Ascending aorta (tissue), 2 donors: ENCODE measurements around the gene CLINT1. TPM values are rescaled to one million over a fixed set of nuclear protein-coding genes. Genes with fewer than 3 reads are reported as not detected.

Source experiments
- DNase-seq, 2 donors: peaks; one replicate each; pipeline ENCODE4 v3.0.0-alpha.2; 2019; ENCODE audit warnings: low spot score in 2 of 2
- H3K27ac ChIP-seq, 2 donors: fragments of 200-600 bp; sonication (generic); one replicate each; pipeline ENCODE4 v1.5.1; 2016 to 2017; ENCODE audit warnings: mild to moderate bottlenecking in 1 of 2
- H3K27me3 ChIP-seq: fragments of 200-600 bp; sonication (generic); one replicate; pipeline ENCODE4 v1.5.1; 2017
- H3K36me3 ChIP-seq, 2 donors: fragments of 200-600 bp; sonication (generic); one replicate each; pipeline ENCODE4 v1.5.1; 2016
- H3K4me1 ChIP-seq, 2 donors: fragments of 200-600 bp; sonication (generic); one replicate each; pipeline ENCODE4 v1.5.1; 2016 to 2017; ENCODE audit warnings: mild to moderate bottlenecking in 1 of 2
- H3K4me3 ChIP-seq, 2 donors: fragments of 200-600 bp; sonication (generic); one replicate each; pipeline ENCODE4 v1.5.1; 2016 to 2017; ENCODE audit warnings: mild to moderate bottlenecking in 1 of 2
- H3K9me3 ChIP-seq, 2 donors: fragments of 200-600 bp; sonication (generic); one replicate each; pipeline ENCODE4 v1.5.1; 2016
- CTCF ChIP-seq, 3 experiments: fragments of 200-600 bp in 2 of 3; fragments of 450-650 bp in 1 of 3; sonication (generic) in 2 of 3; IDR thresholded peaks; one replicate each; pipeline ENCODE4 v1.5.1; 2016 to 2019; ENCODE audit warnings: antibody characterized with exemption in 3 of 3, mild to moderate bottlenecking in 1 of 3, moderate library complexity in 1 of 3
- intact Hi-C: fragments of 100-400 bp; cut with DNase I; formaldehyde crosslinking; loops from one replicate; pipeline ENCODE4 v1.15.1; 2023
- total RNA-seq: library from RNA; depleted of rRNA; stranded (reverse); fragments of >200 nt; gene quantifications from one replicate; pipeline ENCODE4 v1.1.0, GENCODE V29; 2016

Gene CLINT1
- total RNA-seq, 1 donor from 2014 or later: 16.4 TPM

- intact Hi-C loops: no loop called here
These were observed 8.9 kb upstream of the CLINT1 start for GRCh38 chr5:157867751-157868387.

GRCh38 chr5:157866536-157866935 lies 7.6 kb upstream of the CLINT1 start:
- Histone ChIP-seq H3K9me3 (no peaks in the 10 kb centered on the region), H3K36me3 (no peaks in the 10 kb centered on the region), H3K27me3 (no peaks in the 10 kb centered on the region), H3K4me3 (no peak overlapping the region), H3K27ac (no peak overlapping the region), H3K4me1 (no peaks in the 10 kb centered on the region)
- intact Hi-C loops: no loop called here
- TF ChIP-seq CTCF (IDR thresholded peaks at IDR 0.05): no peak
- no peak for DNase-seq

More at GRCh38 chr5:157867751-157868387, 8.9 kb upstream of the CLINT1 start:
- TF ChIP-seq CTCF (IDR thresholded peaks at IDR 0.05): no peak
- no peak overlapping the region for H3K27ac ChIP-seq
- no peaks in the 10 kb centered on the region for H3K9me3 ChIP-seq
- no peak overlapping the region for H3K4me3 ChIP-seq
- H3K27me3 ChIP-seq: no peaks in the 10 kb centered on the region
- no peaks in the 10 kb centered on the region for H3K4me1 ChIP-seq
- H3K36me3 ChIP-seq: no peaks in the 10 kb centered on the region
- no peak for DNase-seq

- Histone ChIP-seq H3K27ac (no peak overlapping the region), H3K9me3 (no peaks in the 10 kb centered on the region), H3K27me3 (no peaks in the 10 kb centered on the region), H3K4me3 (no peak overlapping the region), H3K36me3 (no peaks in the 10 kb centered on the region), H3K4me1 (no peaks in the 10 kb centered on the region)
- no peak for TF ChIP-seq CTCF (IDR thresholded peaks at IDR 0.05)
- no peak for DNase-seq
- intact Hi-C loops: no loop called here
These were observed 6.8 kb upstream of the CLINT1 start for GRCh38 chr5:157865781-157866180.

GRCh38 chr5:157864067-157864466 lies 5.1 kb upstream of the CLINT1 start:
- DNase-seq: no peak
- Histone ChIP-seq H3K9me3 (no peaks in the 10 kb centered on the region), H3K4me3 (no peak overlapping the region), H3K4me1 (peaks cover 0 to 6% of the 10 kb centered on the region in 2 donors), H3K36me3 (no peaks in the 10 kb centered on the region), H3K27me3 (no peaks in the 10 kb centered on the region), H3K27ac (no peak overlapping the region)
- intact Hi-C loops: no loop called here
- TF ChIP-seq CTCF (IDR thresholded peaks at IDR 0.05): no peak

- TF ChIP-seq CTCF (IDR thresholded peaks at IDR 0.05): no peak
These were observed 3.4 kb upstream of the CLINT1 start for GRCh38 chr5:157862183-157862851.

More at GRCh38 chr5:157862183-157862851, 3.4 kb upstream of the CLINT1 start:
- Histone ChIP-seq H3K4me3 (no peak overlapping the region), H3K27me3 (no peaks in the 10 kb centered on the region), H3K36me3 (no peaks in the 10 kb centered on the region), H3K4me1 (peaks cover 0 to 10% of the 10 kb centered on the region in 2 donors), H3K27ac (no peak overlapping the region), H3K9me3 (no peaks in the 10 kb centered on the region)
- intact Hi-C loops: no loop called here
- DNase-seq: no peak
